ENCODE data around the gene CERS6. TPM values are rescaled to one million over a fixed set of nuclear protein-coding genes. Genes with fewer than 3 reads are reported as not detected.

CERS6 gene
- total and polyA plus RNA-seq, 10 donors, result 2.5 to 22.3 (median 12.8) TPM

DNA sequence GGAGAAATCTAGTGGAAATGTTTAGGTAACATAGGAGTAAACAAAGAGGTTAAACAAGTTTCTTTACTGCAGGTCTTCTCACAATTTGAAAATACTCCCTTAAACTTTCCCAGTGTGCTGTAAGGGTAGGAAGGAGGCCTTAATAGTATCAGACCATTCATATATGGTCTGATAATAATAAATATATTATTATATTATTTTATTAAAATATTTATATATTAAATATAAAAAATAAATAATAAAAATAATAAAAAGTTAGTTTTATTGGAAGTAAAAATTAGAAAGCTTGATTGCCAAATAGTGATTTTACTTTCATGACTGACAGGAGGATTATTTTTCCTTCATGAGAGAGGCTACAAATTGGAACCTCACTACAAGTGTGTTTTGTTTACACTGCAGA lies 353.5 kb downstream of the CERS6 start:
- TF ChIP-seq POLR2AphosphoS5 (IDR thresholded peaks at IDR 0.05) (no peak), POLR2A (IDR thresholded peaks at IDR 0.05) (no peak)
- TF ChIP-seq, protein P1, sequence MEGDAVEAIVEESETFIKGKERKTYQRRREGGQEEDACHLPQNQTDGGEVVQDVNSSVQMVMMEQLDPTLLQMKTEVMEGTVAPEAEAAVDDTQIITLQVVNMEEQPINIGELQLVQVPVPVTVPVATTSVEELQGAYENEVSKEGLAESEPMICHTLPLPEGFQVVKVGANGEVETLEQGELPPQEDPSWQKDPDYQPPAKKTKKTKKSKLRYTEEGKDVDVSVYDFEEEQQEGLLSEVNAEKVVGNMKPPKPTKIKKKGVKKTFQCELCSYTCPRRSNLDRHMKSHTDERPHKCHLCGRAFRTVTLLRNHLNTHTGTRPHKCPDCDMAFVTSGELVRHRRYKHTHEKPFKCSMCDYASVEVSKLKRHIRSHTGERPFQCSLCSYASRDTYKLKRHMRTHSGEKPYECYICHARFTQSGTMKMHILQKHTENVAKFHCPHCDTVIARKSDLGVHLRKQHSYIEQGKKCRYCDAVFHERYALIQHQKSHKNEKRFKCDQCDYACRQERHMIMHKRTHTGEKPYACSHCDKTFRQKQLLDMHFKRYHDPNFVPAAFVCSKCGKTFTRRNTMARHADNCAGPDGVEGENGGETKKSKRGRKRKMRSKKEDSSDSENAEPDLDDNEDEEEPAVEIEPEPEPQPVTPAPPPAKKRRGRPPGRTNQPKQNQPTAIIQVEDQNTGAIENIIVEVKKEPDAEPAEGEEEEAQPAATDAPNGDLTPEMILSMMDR (IDR thresholded peaks at IDR 0.05 in 8 of 11, conservative IDR thresholded peaks at IDR 0.05 in 3 of 11), result no peak
- H3K4me3 ChIP-seq, result no peak overlapping the region
- H3K27me3 ChIP-seq (replicated peaks in 1 of 7), result peaks cover 0 to 8% (median 0%) of the 10 kb centered on the region in 7 donors
- no peaks in the 10 kb centered on the region for H3K9me3 ChIP-seq
- H3K27ac ChIP-seq, result no peak overlapping the region
- no peak for DNase-seq
- intact Hi-C loops (cut with DNase I; ENCODE audit: low total_unique reads), result no loop called here
- H3K36me3 ChIP-seq, result no peaks in the 10 kb centered on the region
- peaks cover 0 to 5% (median 0%) of the 10 kb centered on the region in 6 donors for H3K4me1 ChIP-seq

- no peaks in the 10 kb centered on the region for H3K9me3 ChIP-seq
- 90 to 95% (median 92%) methylated on average over 2 of the region's 2 CpGs for WGBS, 5 donors
- intact Hi-C loops (cut with DNase I; ENCODE audit: low total_unique reads), result no loop called here
- TF ChIP-seq, protein P1 (IDR thresholded peaks at IDR 0.05 in 8 of 11, conservative IDR thresholded peaks at IDR 0.05 in 3 of 11), result no peak
- TF ChIP-seq POLR2AphosphoS5 (IDR thresholded peaks at IDR 0.05) (no peak), POLR2A (IDR thresholded peaks at IDR 0.05) (no peak)
- H3K36me3 ChIP-seq, result no peaks in the 10 kb centered on the region
- no peak for DNase-seq
- no peaks in the 10 kb centered on the region for H3K4me1 ChIP-seq
- no peak overlapping the region for H3K4me3 ChIP-seq
- H3K27me3 ChIP-seq (replicated peaks in 1 of 7), result peaks cover 0 to 5% (median 0%) of the 10 kb centered on the region in 7 donors
- H3K27ac ChIP-seq, result no peak overlapping the region
Measured at GRCh38 chr2:168810235-168810634, 354.2 kb downstream of the CERS6 start.

DNA sequence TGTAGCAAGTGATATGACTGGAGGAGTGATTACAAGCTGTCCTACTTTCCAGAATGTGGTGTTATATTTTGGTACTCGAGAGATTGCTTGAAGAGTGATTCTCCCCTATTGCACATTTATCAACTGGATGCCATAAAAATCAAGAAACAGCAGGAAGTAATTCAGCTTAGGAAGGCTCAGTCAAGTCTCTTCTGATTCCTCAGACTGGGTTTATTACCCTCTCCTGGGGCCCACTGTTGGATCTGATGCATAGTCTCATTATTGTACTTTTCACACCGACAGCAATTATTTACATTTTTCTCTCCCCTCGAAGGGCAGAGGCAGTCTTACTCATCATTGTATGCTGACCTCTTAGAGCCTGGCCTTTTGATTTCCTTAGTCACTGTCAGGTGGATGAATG lies 355.6 kb downstream of the CERS6 start:
- DNase-seq, result no peak
- 76 to 87% (median 84%) methylated on average over 3 of the region's 3 CpGs for WGBS, 5 donors
- Histone ChIP-seq H3K4me3 (no peak overlapping the region), H3K36me3 (no peaks in the 10 kb centered on the region), H3K27me3 (replicated peaks in 1 of 7) (no peaks in the 10 kb centered on the region), H3K4me1 (no peaks in the 10 kb centered on the region), H3K27ac (no peak overlapping the region), H3K9me3 (no peaks in the 10 kb centered on the region)
- intact Hi-C loops (cut with DNase I; ENCODE audit: low total_unique reads), result no loop called here
- TF ChIP-seq, protein P1 (IDR thresholded peaks at IDR 0.05 in 8 of 11, conservative IDR thresholded peaks at IDR 0.05 in 3 of 11), result no peak
- TF ChIP-seq POLR2AphosphoS5 (IDR thresholded peaks at IDR 0.05) (no peak), POLR2A (IDR thresholded peaks at IDR 0.05) (no peak)

DNA sequence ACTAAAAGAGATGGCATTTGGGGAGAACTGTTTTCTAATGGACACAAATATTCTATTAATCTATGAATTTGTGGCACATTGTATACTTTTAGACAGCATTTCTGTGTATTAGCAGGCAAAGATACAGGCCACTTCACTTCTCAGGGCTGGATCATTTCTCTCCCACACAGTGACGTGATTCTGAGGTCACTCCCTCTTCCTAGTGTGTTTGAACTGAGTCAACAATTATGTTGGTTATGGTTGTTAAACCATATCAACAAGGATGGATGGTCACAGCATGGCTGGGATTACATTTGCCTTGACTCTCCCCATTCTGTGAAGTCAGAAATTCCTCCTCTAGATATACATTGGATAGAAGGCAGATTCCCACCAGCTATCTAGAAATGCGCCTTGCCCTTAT lies 358.0 kb downstream of the CERS6 start:
- 60 to 91% (median 82%) methylated on average over 2 of the region's 2 CpGs for WGBS, 5 donors
- no peak overlapping the region for H3K27ac ChIP-seq
- H3K36me3 ChIP-seq, result no peaks in the 10 kb centered on the region
- H3K27me3 ChIP-seq (replicated peaks in 1 of 7), result no peaks in the 10 kb centered on the region
- intact Hi-C loops (cut with DNase I; ENCODE audit: low total_unique reads), result no loop called here
- H3K9me3 ChIP-seq, result no peaks in the 10 kb centered on the region
- H3K4me1 ChIP-seq, result no peaks in the 10 kb centered on the region
- no peak for DNase-seq
- no peak for TF ChIP-seq POLR2AphosphoS5 (IDR thresholded peaks at IDR 0.05)
- TF ChIP-seq POLR2A (IDR thresholded peaks at IDR 0.05), result no peak
- TF ChIP-seq, protein P1 (IDR thresholded peaks at IDR 0.05 in 8 of 11, conservative IDR thresholded peaks at IDR 0.05 in 3 of 11), result no peak
- no peak overlapping the region for H3K4me3 ChIP-seq

All from spleen (tissue), 11 donors.